Measurements from ENCODE around the gene ANXA10. TPM values are rescaled to one million over a fixed set of nuclear protein-coding genes. Genes with fewer than 3 reads are reported as not detected.

Gene ANXA10
- total and polyA plus RNA-seq, 2 of the 4 experiments (the other 2 are of a cell fraction), result 0.44 to 0.72 TPM

- Histone ChIP-seq H3K27me3 (ENCODE audit: control insufficient read depth, insufficient read depth, low read length) (no peaks in the 10 kb centered on the region), H3K4me1 (ENCODE audit: control insufficient read depth, insufficient read depth, low read length) (0 out of 2 replicates have a peak, but pooled peaks cover 2% of the 10 kb centered on the region), H3K56ac (ENCODE audit: extremely low read depth, insufficient read depth, low read length) (no peak overlapping the region), H3K36me3 (ENCODE audit: control insufficient read depth, insufficient read depth, low read length) (no peaks in the 10 kb centered on the region), H3K27ac (ENCODE audit: insufficient read depth, low read length) (no peak overlapping the region), H3K4me2 (ENCODE audit: low read depth, low read length) (no peak overlapping the region), H3K23ac (ENCODE audit: low read depth, low read length) (no peak overlapping the region), H3K9me3 (ENCODE audit: control insufficient read depth, insufficient read depth, low read length) (no peaks in the 10 kb centered on the region), H4K5ac (ENCODE audit: low read depth, low read length) (no peak overlapping the region), H2AK9ac (replicated peaks; ENCODE audit: low read depth, low read length, poor library complexity) (no peak overlapping the region), H3K9me1 (ENCODE audit: insufficient read depth, low read length) (no peaks in the 10 kb centered on the region), H3K4ac (ENCODE audit: low read depth, low read length) (no peak overlapping the region), H2AFZ (replicated peaks; ENCODE audit: low read length, poor library complexity) (no peak overlapping the region), H3K14ac (replicated peaks; ENCODE audit: low read depth, low read length) (no peak overlapping the region), H3K4me3 (ENCODE audit: insufficient read depth, low read depth, low read length) (no peak overlapping the region), H3K18ac (ENCODE audit: low read depth, low read length) (no peak overlapping the region), H4K91ac (ENCODE audit: insufficient read depth, low read depth, low read length) (no peak overlapping the region), H3K79me1 (ENCODE audit: low read depth in 1 of 2, low read length in 2 of 2) (no peaks in the 10 kb centered on the region), H4K8ac (ENCODE audit: low read depth in 2 of 2, low read length in 2 of 2) (no peak overlapping the region), H2BK5ac (ENCODE audit: low read depth, low read length, poor library complexity, severe bottlenecking) (no peak overlapping the region), H4K20me1 (ENCODE audit: insufficient read depth, low read length) (no peaks in the 10 kb centered on the region), H2AK5ac (ENCODE audit: low read depth, low read length) (no peak overlapping the region), H2BK20ac (ENCODE audit: low read depth, low read length) (no peak overlapping the region), H2BK120ac (ENCODE audit: low read depth, low read length) (no peak overlapping the region), H2BK15ac (ENCODE audit: low read depth, low read length) (no peak overlapping the region), H3K9ac (ENCODE audit: low read depth, low read length) (no peak overlapping the region)
- dilution Hi-C loops (cut with HindIII; ENCODE audit: low sequenced_read_pairs, unreplicated experiment), result no loop called here
- no TSS peak for BruUV-seq (replicated peaks)
- intact Hi-C loops (cut with micrococcal nuclease), result no loop called here
- TF ChIP-seq RCOR1 (IDR thresholded peaks at IDR 0.05; ENCODE audit: insufficient replicate concordance, low read length), result no peak
- no peak for TF ChIP-seq CTCF (conservative IDR thresholded peaks at IDR 0.05; ENCODE audit: low read depth, low read length)
- TF ChIP-seq USF2 (IDR thresholded peaks at IDR 0.05; ENCODE audit: low read depth, low read length), result no peak
- no peak for TF ChIP-seq CEBPB (IDR thresholded peaks at IDR 0.05; ENCODE audit: low read depth, low read length)
- no peak for TF ChIP-seq CHD1 (IDR thresholded peaks at IDR 0.05; ENCODE audit: low read depth, low read length)
- no peak for TF ChIP-seq FOS (IDR thresholded peaks at IDR 0.05; ENCODE audit: low read depth, low read length)
- no peak for TF ChIP-seq MXI1 (IDR thresholded peaks at IDR 0.05; ENCODE audit: borderline replicate concordance, low read depth, low read length)
- TF ChIP-seq NFE2L2 (IDR thresholded peaks at IDR 0.05; ENCODE audit: low read depth, low read length), result no peak
- no peak for TF ChIP-seq POLR2A (IDR thresholded peaks at IDR 0.05; ENCODE audit: low read depth, low read length)
- no peak for TF ChIP-seq MAZ (IDR thresholded peaks at IDR 0.05; ENCODE audit: borderline replicate concordance, low read depth, low read length)
- no peak for TF ChIP-seq SMC3 (IDR thresholded peaks at IDR 0.05; ENCODE audit: low read depth, low read length)
- TF ChIP-seq RFX5 (IDR thresholded peaks at IDR 0.05; ENCODE audit: low read depth, low read length), result no peak
- no peak for TF ChIP-seq MAFK (IDR thresholded peaks at IDR 0.05; ENCODE audit: low read depth, low read length)
- TF ChIP-seq RAD21 (IDR thresholded peaks at IDR 0.05; ENCODE audit: low read length), result no peak
- no peak for TF ChIP-seq ELK1 (IDR thresholded peaks at IDR 0.05; ENCODE audit: borderline replicate concordance, low read depth, low read length)
- no peak for TF ChIP-seq BHLHE40 (IDR thresholded peaks at IDR 0.05; ENCODE audit: low read depth, low read length)
- DNase-seq, result no peak
- in situ Hi-C loops (cut with MboI; ENCODE audit: low sequenced_read_pairs), result no loop called here
- POLR2A ChIA-PET (ENCODE audit: unreplicated experiment), result no interaction called here
- WGBS, 2 experiments (ENCODE audit: extremely low coverage in 2 of 2, insufficient read length in 1 of 2), result no CpG with 5 or more reads among the region's 1 CpG
- ATAC-seq (ENCODE audit: low read depth), result no peak
- CTCF ChIA-PET, result no interaction called here
These were observed 72.7 kb downstream of the ANXA10 start for GRCh38 chr4:168164915-168165548.
